ENCODE results near the gene PFN3.
"Not testable (repeated sequence)": the region's sequence is repeated elsewhere in the genome, so short reads cannot be mapped to it uniquely, and the experiment has no call there.

Gene PFN3

GRCh38 chr5:177426566-177427210 lies 26.2 kb upstream of the PFN3 start, which contains the start of gene GRK6:
Gene GRK6 (plus strand): TSS chr5:177426676. CDS start chr5:177426846, 170 bp downstream.
- TF ChIP-seq CTCF (IDR thresholded peaks at IDR 0.05; ENCODE audit: extremely low read depth, missing control alignments) = no peak
- DNase-seq (ENCODE audit: low spot score) = peak; percentile 64

- peak; percentile 98 for DNase-seq (ENCODE audit: low spot score)
- no peak for TF ChIP-seq CTCF (IDR thresholded peaks at IDR 0.05; ENCODE audit: extremely low read depth, missing control alignments)
These were observed 25.5 kb upstream of the PFN3 start for GRCh38 chr5:177425801-177426565.

- TF ChIP-seq CTCF (IDR thresholded peaks at IDR 0.05; ENCODE audit: extremely low read depth, missing control alignments) = no peak
- DNase-seq (ENCODE audit: low spot score) = no peak
These were observed 24.8 kb upstream of the PFN3 start for GRCh38 chr5:177425196-177425800.

GRCh38 chr5:177423671-177424070 lies 23.2 kb upstream of the PFN3 start:
- TF ChIP-seq CTCF (IDR thresholded peaks at IDR 0.05; ENCODE audit: extremely low read depth, missing control alignments) = no peak
- no peak for DNase-seq (ENCODE audit: low spot score)

- TF ChIP-seq CTCF (IDR thresholded peaks at IDR 0.05; ENCODE audit: extremely low read depth, missing control alignments) = no peak
- DNase-seq (ENCODE audit: low spot score) = no peak
These were observed 20.8 kb upstream of the PFN3 start for GRCh38 chr5:177421062-177421798.

GRCh38 chr5:177420472-177420871 lies 20.0 kb upstream of the PFN3 start:
- DNase-seq (ENCODE audit: low spot score) = not testable (repeated sequence)

GRCh38 chr5:177419046-177419445 lies 18.6 kb upstream of the PFN3 start:
- DNase-seq (ENCODE audit: low spot score) = no peak

GRCh38 chr5:177417081-177417480 lies 16.6 kb upstream of the PFN3 start:
- not testable (repeated sequence) for DNase-seq (ENCODE audit: low spot score)

More at GRCh38 chr5:177419046-177419445, 18.6 kb upstream of the PFN3 start:
- no peak for TF ChIP-seq CTCF (IDR thresholded peaks at IDR 0.05; ENCODE audit: extremely low read depth, missing control alignments)
